IPS-NIHi11 (cell line): ENCODE data around the gene AQP10.
"Not testable (repeated sequence)": the region's sequence is repeated elsewhere in the genome, so short reads cannot be mapped to it uniquely, and the experiment has no call there.

Source experiments
- DNase-seq: peaks from one replicate; pipeline ENCODE4 v3.0.0; 2012; ENCODE audit warnings: mixed read lengths, low spot score

AQP10 gene, protein sequence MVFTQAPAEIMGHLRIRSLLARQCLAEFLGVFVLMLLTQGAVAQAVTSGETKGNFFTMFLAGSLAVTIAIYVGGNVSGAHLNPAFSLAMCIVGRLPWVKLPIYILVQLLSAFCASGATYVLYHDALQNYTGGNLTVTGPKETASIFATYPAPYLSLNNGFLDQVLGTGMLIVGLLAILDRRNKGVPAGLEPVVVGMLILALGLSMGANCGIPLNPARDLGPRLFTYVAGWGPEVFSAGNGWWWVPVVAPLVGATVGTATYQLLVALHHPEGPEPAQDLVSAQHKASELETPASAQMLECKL

DNA sequence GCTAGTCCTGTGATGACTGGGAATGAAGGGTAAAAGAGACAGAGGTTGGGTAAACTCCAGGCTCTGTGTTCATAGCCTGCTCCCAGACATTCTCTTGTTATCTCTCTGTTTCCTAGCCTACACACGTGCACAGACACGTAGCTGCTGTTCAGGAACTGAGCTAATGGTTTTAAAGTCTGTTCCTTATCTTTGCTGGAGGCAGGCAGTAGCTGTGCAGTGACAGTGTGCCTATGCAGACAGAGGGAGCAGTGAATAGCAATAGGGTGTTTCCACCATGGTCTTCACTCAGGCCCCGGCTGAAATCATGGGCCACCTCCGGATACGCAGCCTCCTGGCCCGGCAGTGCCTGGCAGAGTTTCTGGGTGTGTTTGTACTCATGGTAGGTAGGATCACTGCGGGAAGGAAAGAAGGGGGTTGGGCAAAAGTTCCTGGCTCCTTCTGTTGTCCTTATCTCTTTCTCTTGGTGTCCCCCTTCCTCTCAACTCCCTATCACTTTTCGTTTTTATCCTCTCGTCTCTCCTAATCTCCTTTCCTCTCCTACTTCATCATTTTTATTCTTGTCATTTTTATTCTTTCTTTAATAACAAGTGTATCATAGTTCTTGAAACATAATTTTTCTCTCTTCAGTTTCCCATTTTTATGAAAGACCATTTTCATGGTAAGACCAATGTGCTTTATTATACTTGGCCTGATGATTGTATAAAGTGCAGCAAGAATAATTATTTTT, at the start of gene AQP10:
AQP10 (plus strand) TSS at position 212 of the 727 bp plus-strand sequence; CDS start at position 275, 63 bp downstream.
- DNase-seq: no peak

DNA sequence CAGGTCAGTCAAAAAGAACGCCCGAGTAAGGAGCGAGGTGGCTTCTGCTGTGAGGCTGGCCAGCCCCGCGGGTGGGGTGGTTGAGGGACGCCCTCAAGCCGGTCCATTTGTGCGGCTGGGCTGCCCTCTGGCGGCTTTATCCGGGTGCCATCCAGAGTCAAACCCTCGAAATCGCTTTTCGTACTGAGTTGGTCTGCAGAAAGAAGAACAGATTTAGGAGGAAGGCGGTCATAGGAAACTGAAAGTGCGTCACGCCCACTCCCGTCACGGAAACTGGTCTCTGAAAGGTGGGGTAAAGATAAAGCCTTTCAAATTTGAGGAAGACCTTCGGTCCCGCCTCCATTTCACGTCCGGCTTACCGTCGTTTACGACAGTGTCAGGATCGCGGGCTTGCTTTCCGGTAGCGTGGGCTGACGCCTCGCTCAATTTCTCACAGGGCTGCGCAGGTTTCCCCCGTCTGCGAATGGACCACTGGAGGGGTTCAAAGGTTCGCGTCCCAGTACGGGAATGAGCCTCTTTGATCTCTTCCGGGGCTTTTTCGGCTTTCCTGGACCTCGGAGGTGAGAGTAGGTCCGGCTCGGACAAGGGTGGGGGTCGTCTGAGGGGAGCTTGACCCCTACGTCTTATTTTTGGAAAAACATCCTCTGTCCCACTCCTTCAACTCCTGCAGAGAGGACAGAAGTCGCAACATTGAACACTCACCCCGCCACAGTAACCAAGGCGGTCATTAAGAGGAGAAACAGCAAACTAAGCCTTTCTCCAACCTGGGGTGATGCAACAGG, 48.5 kb upstream of the AQP10 start, which contains the start of gene HAX1:
HAX1 (plus strand) TSS at position 413 of the 782 bp plus-strand sequence; CDS start at position 508, 95 bp downstream.
- DNase-seq: peak; percentile 93

DNA sequence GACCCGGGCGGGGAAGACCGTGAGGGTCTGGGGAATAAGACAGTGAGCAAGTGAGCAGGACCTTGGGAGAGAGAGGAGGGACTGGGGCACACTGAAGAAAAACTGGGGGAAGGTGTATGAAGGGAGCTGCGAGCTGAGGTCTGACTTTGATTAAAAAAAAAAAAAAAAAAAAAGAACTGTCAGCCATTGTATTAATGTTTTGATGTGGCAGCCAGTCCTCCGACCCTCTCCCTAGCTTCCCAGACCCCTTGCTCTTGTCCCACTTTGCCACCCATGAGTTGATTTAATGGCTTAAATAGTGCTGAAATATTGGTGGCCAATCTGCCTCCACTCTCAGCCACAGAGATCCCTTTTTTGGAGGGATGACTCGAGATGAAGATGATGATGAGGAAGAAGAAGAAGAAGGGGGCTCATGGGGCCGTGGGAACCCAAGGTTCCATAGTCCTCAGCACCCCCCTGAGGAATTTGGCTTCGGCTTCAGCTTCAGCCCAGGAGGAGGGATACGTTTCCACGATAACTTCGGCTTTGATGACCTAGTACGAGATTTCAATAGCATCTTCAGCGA, 47.8 kb upstream of the AQP10 start:
- peak; percentile 26 for DNase-seq

DNA sequence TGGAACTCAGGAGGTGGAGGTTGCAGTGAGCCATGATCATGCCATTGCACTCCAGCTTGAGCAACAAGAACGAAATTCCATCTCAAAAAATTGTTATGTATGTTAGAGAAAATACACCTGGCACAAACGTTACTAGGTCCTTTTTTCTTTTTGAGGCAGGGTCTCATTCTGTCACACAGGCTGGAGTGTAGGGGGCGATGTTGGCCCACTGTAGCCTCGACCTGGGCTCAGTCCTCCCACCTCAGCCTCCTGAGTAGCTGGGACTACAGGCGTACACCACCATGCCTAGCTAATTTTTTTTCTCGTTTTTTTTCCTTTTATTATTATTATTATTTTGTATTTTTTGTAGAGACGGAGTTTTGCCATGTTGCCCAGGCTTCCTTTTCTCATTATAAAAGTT, 44.1 kb upstream of the AQP10 start:
- no peak for DNase-seq

DNA sequence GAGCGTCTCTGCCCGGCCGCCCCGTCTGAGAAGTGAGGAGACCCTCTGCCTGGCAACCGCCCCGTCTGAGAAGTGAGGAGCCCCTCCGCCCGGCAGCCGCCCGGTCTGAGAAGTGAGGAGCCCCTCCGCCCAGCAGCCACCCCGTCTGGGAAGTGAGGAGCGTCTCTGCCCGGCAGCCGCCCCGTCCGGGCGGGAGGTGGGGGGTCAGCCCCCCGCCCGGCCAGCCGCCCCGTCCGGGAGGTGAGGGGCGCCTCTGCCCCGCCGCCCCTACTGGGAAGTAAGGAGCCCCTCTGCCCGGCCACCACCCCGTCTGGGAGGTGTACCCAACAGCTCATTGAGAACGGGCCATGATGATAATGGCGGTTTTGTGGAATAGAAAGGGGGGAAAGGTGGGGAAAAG, 33.3 kb upstream of the AQP10 start:
- not testable (repeated sequence) for DNase-seq

DNA sequence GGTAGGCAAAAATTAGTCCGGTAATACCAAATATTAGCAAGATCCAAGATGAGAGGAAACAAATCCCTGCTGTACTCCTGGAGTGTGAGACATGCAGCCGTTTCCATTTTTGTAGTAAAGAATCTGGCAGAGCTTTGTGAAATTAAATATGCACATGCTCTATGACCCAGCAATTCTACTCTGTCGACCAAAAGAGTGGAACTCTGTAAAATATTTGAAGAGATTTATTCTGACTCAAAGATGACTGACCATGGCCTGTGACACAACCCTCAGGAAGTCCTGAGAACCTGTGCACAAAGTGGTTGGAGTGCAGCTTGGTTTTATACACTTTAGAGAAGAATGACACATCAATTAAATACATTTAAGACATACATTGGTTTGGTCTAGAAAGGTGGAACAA, 32.2 kb upstream of the AQP10 start:
- DNase-seq: no peak

DNA sequence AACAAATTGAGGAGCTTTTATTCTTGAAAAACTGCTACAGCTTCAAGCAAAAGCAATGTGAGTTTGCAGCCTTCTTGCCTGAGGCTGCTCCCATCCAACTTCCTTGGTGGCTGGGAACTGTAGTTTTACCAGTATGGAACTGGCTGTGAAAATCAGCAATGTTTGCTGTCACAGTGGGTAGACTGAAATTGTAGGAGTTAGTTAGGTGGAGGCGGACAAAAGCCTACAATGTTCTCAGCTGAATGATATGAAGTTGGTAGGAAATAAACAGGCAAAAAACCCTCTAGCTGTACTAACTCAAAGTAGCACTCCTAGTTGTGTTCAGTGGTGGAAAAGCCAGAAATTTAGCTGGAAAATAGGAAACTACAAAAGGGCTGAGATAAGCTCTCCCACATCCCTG, 30.0 kb upstream of the AQP10 start:
- no peak for DNase-seq

DNA sequence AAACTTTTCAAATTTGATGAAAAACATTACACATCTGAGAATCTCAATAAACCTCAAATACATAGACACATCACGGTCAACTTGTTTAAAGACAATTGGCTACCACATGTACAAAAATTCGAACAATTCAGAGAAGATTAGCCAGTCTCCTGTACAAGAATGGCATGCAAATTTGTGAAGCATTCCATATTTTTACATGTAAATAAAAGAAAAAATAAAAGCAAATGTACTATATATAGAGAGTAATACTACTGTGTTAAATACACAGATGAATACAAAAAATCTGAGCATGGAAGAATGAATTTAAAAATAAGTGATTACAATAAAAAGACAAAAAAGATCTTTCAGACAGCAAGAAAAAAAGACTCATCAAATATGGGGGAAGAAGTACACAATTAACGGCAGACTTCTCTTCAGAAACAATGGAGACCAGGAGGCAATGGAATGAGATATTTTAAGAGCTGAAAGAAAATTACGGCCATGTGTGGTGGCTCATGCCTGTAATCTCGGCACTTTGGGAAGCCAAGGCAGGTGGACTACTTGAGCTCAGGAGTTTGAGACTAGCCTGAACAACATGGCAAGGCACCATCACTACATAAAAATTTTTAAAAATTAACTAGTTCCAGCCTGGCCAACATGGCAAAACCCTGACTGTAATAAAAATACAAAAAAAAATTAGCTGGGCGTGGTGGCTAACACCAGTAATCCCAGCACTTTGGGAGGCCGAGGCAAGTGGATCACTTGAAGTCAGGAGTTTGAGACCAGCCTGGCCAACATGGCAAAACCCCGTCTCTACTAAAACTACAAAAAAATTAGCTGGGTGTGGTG, 25.3 kb upstream of the AQP10 start:
- DNase-seq: no peak

DNA sequence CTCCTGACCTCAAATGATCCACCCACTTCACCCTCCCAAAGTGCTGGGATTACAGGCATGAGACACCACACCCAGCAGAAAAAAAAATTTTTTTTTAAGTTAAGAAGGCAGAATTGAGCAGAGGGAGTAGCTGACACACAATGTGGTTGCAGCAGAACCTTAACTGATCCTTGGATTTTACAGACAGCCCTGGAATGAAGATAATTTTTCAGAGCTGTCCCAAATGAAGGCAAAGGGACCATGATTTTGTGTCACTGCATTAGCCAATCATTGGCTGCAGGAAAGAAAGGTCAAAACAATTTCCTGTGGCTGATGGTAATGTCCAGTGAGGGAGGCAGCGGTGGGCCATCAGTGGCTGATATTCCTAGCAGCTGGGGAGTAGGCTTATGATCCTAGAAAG, 19.3 kb upstream of the AQP10 start:
- DNase-seq: no peak

DNA sequence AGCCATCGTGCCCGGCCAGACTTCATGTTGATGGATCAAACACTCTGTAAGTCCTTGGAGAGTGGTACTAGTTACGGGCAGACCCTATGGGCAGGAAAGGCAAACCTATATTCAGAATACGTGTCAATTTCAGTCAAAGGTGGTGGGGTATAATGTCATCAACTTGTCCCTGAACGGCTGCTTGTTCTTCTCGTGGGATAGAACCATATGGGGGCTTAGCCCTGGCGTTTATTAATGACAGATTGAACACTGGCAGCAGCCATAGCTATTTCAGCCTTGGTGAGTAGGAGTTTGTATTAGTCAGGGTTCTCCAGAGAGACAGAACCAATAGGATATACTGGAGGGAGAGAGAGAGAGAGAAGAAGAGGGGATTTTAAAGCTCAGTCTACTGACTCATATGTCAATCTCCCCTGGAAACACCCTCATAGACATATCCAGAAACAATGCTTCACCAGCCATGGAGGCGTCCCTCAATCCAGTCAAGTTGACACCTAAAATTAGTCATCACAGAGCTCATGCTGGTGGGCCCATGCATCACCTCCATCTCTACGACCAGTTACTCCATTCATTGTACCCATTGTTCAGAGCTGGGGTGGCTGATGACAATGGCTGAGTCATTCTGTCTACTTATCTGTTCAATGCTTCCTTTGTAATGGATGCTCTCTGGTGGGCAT, 16.1 kb upstream of the AQP10 start:
- DNase-seq: no peak

DNA sequence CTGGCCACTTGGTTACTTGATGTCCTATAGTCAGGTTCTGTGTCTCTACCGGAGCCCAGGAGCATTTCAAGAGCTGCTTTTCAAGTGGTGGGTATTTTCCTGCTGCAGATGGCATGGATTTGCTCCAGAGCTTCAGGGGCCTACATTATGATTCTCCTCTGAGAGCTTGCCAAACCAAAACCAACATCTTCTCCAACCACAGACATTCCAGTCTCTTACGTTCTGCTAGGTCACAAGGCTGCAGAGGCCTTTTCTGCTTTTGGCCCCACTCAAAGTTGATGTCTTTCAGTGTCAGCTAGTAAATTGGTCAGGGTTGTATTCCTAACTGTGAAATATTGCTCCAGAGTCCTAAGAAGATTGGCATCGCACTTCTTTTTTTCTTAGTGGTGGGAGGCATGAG, 14.7 kb upstream of the AQP10 start:
- no peak for DNase-seq

DNA sequence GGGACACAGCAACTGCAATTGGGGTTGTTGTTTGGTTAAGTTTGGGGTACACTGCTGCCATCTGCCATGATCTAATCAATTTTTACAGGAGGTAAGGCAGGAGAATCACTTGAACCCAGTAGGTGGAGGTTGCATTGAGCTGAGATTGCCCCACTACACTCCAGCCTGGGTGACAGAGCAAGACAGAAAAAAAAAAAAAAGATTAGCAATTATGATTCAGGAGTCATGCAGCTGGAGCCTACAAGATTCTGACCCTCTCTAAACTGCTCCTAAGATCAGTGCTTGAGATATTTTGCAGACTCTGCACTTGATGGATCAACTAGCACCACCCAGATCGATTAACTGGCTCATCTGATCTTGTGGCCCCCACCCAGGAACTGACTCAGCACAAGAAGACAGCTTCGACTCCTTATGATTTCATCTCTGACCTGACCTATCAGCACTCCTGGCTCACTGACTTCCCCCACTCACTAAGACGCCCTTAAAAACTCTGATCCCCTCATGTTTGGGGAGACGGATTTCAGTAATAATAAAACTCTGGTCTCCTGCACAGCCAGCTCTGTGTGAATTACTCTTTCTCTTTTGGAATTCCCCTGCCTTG, 13.1 kb upstream of the AQP10 start:
- not testable (repeated sequence) for DNase-seq

DNA sequence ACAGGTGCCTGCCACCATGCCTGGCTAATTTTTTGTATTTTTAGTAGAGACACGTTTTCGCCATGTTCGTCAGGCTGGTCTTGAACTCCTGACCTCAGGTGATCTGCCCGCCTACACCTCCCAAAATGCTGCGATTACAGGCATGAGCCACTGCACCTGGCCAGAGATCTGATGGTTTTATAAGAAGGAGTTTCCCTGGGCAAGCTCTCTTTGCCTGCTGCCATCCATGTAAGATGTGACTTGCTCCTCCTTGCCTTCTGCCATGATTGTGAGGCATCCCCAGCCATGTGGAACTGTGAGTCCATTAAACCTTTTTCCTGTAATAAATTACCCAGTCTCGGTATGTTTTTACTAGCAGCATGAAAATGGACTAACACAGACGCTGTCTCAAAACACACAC, 11.8 kb upstream of the AQP10 start:
- not testable (repeated sequence) for DNase-seq

DNA sequence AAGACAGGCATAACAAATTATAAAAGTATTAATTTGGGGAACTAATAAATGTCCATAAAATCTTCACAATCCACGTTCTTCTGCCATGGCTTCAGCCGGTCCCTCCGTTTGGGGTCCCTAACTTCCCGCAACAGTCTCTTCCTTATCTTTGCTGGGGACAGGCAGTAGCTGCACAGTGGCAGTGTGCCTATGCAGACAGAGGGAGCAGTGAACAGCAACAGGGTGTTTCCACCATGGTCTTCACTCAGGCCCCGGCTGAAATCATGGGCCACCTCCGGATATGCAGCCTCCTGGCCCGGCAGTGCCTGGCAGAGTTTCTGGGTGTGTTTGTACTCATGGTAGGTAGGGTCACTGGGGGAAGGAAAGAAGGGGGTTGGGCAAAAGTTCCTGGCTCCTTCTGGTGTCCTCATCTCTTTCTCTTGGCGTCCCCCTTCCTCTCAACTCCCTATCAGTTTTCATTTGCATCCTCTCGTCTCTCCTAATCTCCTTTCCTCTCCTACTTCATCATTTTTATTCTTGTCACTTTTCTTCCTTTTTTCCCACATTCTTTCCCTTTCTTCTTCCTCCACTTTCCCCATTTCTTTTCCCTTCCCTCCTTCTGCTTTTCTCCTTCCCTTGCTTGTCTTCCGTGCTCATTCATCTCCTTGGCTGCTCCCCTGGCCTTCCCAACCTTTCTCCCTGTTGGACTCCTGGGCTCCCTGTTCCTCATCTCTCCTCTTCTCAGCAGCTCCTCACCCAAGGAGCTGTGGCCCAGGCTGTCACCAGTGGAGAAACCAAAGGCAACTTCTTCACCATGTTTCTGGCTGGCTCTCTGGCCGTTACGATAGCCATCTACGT, 8.4 kb upstream of the AQP10 start:
- not testable (repeated sequence) for DNase-seq

DNA sequence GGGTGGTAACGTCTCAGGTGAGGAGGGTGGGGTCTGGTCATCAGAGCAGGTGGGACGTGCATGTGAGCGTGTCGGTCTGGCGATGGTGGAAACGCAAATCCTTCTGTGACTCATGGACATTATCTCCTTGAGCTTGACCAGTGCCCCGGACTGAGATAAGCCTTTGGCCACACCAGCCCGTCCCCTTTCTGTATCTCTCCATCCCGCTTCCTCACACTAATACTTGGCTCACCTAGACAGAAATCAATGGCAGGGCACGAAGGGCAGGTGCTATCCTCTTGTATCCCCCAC, 7.9 kb upstream of the AQP10 start:
- DNase-seq: no peak

DNA sequence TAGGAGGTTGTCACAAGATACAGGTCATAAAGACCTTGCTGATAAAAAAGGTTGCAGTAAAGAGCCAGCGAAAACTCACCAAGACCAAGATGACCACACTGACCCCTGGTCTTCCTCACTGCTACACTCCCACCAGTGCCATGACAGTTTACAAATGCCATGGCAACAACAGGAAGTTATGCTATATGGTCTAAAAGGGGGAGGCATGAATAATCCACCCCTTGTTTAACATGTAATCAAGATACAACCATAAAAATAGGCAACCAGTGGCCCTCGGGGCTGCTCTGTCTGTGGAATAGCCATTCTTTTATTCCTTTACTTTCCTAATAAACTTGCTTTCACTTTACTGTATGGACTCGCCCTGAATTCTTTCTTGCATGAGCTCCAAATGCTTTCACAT, 6.7 kb upstream of the AQP10 start:
- not testable (repeated sequence) for DNase-seq

DNA sequence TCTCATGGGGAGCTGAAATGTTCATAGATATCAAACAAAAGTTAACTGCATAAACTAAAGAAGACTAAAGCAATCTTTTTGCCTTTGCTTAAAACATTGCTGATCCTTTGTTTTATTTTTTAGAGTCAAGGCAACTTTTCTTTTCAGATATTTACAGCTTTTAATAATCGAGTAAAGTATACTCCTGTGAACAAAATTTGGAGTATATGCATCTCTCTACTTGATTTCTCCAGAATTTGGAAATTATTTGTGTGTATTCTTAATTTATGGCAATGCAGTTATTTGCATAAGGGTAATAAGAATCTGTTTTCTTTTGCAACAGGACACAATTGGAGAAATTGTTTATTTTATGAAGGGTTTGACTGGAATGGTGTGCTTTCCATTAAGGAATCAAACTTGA, 4.2 kb upstream of the AQP10 start:
- DNase-seq: no peak

DNA sequence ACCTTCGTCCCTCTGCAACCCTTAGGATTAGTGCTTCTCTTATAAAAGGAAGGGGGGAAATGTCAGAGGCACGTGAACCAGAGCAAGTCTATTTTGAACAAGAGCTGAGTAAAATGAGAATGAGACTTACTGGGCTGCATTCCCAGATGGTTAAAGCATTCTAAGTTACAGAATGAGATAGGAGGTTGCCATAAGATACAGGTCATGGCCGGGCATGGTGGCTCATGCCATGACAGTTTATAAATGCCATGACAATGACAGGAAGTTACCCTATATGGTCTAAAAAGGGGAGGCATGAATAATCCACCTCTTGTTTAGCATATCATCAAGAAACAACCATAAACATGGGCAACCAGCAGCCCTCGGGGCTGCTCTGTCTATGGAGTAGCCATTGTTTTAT, 2.5 kb upstream of the AQP10 start:
- DNase-seq: no peak

DNA sequence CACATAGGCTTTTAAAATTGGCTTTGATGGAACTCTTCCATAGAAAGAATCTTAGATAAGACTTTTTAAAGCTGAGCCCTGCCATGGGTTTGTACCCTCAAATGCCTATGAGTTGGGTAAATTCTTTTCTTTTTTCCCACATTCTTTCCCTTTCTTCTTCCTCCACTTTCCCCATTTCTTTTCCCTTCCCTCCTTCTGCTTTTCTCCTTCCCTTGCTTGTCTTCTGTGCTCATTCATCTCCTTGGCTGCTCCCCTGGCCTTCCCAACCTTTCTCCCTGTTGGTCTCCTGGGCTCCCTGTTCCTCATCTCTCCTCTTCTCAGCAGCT, 679 bp downstream of the AQP10 start:
- not testable (repeated sequence) for DNase-seq

DNA sequence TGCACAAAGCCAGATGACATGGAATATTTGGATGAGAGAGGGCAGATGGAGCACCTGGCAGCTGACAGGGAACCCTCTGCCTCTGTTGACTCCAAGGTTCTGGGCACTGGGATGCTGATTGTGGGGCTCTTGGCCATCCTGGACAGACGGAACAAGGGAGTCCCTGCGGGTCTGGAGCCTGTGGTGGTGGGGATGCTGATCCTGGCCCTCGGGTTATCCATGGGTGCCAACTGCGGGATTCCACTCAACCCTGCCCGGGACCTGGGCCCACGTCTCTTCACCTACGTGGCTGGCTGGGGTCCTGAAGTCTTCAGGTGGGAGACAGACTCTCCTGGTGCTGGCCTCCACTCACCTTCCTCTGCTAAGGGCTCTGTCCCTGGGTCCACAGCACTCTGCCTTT, 2.6 kb downstream of the AQP10 start:
- DNase-seq: no peak
